GM08714 (cell line): Measurements from ENCODE around the gene CARTPT.

Source experiments
- H3K4me3 ChIP-seq: fragments of 200-500 bp; sonication (Bioruptor generic); 2 replicates; pipeline ENCODE4 v1.5.1; 2014; ENCODE audit warnings: mild to moderate bottlenecking, low read length, inconsistent platforms
- ZNF274 ChIP-seq: IDR thresholded peaks from 2 replicates; pipeline ENCODE4 v1.6.1; 2012; ENCODE audit warnings: mild to moderate bottlenecking, low read depth, low read length

Gene CARTPT

DNA sequence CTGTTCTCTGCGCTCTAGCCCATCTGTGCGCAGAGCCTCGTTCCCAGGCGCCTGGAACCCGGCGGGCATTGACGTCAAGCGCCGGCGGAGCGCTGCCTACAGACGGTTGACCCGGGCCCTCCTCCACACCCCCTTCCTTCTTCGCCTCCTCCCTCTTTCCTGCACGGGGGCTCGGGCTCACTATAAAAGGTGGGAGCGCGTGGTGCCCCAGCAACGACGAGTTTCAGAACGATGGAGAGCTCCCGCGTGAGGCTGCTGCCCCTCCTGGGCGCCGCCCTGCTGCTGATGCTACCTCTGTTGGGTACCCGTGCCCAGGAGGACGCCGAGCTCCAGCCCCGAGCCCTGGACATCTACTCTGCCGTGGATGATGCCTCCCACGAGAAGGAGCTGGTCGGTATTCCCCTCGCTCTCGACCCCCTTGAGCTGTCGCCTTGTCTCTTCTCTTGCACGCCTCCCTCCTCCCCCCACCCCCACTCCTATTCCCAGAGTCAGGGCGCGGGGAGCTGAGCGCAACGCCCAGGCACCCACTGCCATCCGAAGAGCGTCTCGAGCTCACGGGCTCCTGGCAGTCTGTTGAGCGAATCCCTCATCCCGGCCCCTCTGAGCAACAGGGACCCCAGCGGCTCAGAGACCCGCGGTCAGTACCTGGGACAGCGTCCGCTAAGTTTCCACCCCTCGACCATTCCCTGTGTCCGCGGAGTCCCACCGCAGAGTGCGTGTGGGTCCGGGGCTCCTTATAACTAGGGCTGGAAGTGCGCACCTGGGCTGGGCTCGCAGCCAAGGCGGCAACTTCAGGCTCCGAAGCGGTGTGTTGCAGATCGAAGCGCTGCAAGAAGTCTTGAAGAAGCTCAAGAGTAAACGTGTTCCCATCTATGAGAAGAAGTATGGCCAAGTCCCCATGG is at the start of gene CARTPT:
Gene CARTPT (plus strand): TSS at position 213 of the 902 bp plus-strand sequence. CDS start 19 bp downstream, at position 232.
- TF ChIP-seq ZNF274: no peak

DNA sequence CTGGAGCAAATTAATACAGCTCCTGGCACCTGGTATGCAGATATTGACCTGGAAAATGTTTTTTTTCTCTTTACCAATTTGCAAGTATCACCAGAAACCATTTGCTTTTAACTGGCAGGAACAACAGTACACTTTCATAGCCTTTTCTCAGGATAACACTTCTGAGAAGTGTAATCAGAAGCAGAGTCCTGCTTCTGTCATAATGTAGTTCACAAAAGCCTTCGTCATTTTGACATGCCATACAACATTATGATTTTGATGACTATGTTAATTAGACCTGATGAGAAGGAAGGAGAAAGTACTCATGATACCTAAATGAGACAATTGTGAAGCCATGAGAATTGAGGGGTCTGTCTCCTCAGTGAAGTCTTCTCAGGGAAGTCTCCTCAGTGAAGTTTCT is 41.1 kb upstream of the CARTPT start:
- TF ChIP-seq ZNF274: no peak
- H3K4me3 ChIP-seq: no peak overlapping the region

More for the DNA sequence above, at the start of gene CARTPT:
- H3K4me3 ChIP-seq: no peak within 1 kb of the TSS

DNA sequence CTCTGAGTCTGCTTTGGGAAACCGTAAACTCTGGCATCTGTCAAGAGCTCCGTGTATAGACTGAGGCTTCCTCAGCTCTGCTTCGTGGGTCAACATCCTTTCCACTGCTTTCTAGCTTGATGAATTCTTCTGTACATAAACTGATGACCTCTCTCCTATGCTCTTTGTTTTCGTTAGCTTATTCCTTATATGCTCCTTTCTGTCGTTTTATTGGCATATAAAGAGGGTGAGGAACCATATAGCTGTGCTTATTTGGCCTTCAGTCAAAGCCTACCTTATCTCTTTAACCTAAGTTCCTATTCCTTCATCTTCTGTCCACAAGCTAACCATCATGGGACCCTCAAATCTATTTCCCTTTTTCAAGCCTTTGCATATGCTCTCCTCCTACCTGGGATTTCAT is 39.4 kb upstream of the CARTPT start:
- no peak overlapping the region for H3K4me3 ChIP-seq
- no peak for TF ChIP-seq ZNF274

DNA sequence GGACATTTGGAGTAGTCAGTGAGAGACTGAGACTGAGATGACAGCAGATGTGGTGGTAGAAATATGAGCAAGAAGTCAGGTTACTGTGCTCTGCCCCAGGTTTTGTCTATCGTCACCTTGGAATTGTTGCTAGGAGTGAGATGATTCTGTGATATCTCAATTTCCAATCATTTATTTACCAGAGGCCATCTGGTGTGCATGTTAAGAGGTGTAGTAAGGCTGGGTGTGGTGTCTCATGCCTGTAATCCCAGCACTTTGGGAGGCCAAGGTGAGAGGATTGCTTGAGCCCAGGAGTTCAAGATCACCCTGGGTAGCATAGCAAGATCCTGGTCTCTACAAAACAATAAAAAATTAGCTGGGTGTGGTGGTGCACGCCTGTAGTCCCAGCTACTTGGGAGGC is 38.6 kb upstream of the CARTPT start:
- TF ChIP-seq ZNF274: no peak
- no peak overlapping the region for H3K4me3 ChIP-seq

DNA sequence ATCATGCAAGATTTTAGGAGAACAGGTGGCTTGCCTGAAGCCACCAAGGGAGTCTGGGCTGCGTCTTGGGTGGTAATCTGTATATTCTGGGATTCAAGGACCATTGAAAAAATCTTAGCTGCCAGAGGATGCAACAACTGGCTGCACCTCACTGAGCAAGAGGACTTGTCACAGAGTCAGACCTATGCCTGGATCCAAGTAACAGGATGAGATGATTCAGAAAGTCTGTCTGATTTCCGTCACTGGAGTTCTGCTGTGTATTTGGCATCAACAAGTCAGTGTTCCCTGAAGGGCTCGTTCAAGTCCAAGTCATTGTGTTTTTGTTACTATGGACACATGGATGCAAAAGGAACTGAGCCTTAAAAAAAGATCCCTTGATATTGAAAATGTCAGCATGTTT is 37.8 kb upstream of the CARTPT start:
- H3K4me3 ChIP-seq: no peak overlapping the region
- no peak for TF ChIP-seq ZNF274

DNA sequence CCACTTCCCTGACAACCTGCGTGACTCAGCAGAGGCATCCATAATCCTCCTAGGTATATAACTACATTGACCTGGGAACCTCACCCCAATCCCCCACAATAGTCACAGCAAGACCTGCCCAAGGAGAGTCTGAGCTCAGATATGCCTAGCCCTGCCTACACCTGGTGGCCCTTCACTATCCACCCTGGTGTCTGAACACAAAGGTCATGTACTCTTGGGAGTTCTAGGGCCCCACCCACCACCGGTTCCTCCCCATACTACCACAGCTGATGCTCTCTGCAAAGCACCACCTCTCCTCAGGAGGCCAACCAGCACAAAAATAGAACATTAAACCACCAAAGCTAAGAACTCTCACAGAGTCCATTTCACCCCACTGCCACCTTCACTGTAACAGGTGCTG is 34.8 kb upstream of the CARTPT start:
- H3K4me3 ChIP-seq: no peak overlapping the region
- no peak for TF ChIP-seq ZNF274

DNA sequence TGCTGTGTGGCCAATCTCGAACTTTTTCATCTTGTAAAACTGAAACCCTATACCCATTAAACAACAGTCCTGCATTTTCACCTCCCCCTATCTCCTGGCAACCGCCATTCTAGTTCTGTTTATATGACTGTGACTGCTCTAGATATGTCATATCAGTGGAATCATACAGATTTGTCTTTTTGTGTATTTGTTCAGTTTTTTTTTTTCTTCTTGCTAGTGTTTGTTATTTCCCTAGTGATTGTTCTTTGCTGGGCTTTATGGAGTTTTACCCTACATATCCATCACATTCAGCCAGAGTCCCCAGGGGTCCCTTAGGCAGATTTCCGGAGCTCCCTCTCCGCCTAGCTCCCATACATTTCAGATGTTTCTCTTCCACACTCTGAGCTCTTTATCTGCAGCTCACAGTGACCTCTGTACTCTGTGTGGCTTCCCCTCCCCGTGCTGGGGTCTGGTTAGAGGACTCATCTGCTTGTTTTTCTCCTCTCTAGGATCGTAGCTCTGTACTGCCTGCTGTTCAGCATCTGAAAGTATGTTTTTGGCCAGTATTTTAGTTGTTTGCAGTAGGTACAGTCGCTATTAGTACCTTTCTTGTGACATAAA is 25.1 kb upstream of the CARTPT start:
- TF ChIP-seq ZNF274: no peak
- H3K4me3 ChIP-seq: no peak overlapping the region; the same call in 1 of the 2 replicates

DNA sequence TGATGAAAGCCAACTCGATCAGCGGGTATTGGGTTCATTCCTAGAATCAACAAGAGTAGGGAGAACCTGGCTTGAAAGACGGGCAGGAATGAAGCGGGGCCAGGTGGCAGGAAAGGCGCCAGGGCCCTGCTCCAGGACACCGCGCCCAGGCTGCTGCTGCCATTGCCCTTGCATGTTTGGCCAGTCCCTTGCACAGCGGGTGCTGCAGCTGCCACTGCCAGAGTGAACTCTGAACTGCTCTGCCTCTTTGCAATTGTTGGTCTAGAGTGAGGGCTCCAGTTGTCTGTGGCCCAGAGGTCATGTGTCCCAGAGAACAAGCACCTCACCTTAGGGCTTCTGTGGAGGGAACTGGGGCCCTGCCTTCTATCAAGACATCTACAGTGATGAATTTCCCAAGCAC is 24.0 kb upstream of the CARTPT start:
- TF ChIP-seq ZNF274: no peak
- H3K4me3 ChIP-seq: no peak overlapping the region

DNA sequence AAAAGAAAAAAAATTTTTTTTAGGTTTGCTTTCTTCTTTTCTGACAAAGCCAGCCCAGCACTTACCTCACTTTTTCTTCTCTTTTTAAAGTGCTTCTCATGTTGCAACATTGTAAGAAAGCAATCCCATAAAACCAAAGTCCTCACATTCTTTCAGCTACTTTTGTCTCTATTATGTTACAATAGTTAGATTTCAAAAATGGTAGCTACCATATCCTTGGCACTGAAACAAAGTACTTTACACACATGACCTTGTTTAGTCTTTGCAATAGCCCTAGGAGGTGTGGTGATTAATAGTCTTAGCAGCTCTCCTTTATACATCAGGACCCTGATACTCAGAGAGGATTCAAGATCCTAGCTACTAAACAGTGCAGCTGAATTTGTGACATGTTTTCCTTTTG is 23.5 kb upstream of the CARTPT start:
- TF ChIP-seq ZNF274: no peak
- H3K4me3 ChIP-seq: no peak overlapping the region

DNA sequence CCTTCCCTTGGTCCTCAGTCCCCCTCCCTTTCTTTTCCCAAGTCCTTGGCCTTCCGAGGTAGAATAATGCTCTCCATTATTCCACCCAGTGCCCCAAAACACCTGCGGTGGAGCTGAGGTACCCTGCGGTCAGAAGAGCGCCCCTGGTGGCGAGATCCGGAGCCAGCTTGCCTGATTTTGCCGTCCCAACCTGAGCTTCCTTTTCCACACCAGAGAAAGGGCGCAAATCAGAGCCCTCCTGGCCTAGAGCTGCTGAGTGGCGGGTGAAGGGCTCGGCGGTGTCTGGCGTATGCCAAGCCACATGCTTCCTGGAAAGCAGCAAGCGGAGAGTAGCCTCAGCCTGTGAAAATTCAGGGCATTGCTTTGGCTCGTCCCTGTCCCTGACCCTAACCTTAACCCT is 21.1 kb upstream of the CARTPT start:
- no peak for TF ChIP-seq ZNF274
- no peak overlapping the region for H3K4me3 ChIP-seq

DNA sequence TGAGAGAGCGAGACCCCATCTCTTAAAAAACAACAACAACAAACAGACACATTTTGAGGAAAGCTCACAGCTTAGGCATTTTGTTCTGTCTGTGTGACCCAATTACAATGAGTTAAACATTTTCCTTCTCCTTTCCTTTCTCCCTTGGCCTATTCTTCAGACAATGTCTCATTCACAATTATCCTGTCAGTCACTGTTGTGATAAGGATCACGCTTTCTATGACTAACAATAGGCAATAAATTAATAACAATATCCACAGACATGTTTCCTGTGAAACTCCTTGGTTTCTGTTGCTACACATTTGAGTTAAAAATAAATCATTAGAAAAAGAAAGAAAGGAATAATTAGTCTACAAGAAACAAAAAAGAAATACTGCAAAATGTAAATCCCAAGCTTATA is 19.8 kb upstream of the CARTPT start:
- no peak for TF ChIP-seq ZNF274
- H3K4me3 ChIP-seq: no peak overlapping the region

DNA sequence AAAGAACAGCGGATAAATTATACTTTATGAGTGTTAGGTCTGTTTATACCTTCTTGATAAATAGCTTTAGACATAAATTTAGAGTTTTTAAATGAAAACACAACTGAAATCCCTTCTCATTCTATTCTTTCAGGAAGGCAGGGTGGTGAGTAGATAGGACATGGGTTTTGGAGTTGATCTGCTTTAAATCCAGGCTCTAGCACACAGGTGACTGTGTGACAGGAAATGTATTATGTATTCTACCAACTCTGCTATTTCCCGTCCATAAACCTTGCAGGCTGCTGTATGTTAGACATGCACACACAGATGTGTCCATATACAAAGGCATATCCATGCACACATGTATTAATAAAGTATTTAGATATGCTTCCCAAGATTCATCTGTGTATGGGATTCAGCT is 19.3 kb upstream of the CARTPT start:
- no peak overlapping the region for H3K4me3 ChIP-seq
- TF ChIP-seq ZNF274: no peak

DNA sequence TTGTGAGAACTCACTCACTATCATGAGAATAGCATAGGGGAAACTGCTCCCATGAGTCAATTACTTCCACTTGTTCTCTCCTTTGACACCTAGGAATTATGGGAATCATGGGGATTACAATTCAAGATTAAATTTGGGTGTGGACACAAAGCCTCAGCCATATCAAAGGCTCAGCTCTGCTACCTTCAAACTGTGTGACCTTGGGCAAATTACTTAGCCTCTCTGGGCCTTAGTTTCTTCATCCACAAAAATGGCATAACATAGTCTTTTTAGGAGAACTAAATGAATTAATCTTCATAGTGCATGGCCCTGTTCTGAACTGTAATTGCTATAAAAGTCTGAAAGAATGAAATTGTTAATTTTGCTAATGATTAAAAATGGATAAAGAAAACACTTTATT is 18.3 kb upstream of the CARTPT start:
- TF ChIP-seq ZNF274: no peak
- H3K4me3 ChIP-seq: no peak overlapping the region

DNA sequence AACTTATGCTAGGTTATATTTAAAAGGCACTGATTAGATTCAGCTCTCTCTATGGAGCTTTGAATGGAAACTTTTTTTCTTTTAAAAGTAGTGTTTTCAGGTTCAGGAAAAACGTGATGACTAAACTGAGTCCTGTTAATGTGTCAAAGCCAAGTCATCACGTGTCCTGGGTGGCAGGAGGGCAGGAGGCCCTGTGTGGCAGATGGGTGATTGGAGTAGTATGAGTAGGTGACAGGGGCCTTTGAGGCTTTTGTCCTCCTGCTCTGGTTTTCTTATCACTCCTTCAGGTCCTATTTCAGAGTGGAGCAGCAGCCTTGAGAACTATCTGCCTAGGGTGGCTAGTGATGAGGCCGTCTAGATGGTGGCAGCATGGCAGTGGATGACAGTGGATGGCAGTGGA is 17.7 kb upstream of the CARTPT start:
- no peak overlapping the region for H3K4me3 ChIP-seq
- TF ChIP-seq ZNF274: no peak

DNA sequence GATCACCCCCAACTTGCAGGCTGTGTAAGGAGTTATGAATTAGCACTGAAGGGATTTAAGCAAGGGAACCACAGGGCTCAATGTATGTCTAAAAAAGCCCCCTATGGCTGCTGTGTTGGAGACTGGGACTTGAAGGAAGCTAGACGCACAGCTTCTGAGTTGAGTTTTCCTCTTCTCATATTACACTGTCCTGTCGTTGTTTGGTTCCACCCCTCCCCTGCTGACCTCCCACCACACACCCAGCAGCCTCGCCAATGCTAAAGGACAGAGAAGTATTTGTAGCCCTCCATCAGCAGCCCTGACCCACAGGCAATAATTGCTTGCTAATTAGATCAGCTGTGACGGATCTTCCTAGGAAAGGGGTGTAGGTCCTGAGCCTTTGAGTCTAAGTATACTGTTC is 15.1 kb upstream of the CARTPT start:
- no peak for TF ChIP-seq ZNF274

More for the DNA sequence above, 15.1 kb upstream of the CARTPT start:
- H3K4me3 ChIP-seq: no peak overlapping the region
